ENCODE results near the gene OR51G2.
"Not testable (repeated sequence)": the region's sequence is repeated elsewhere in the genome, so short reads cannot be mapped to it uniquely, and the experiment has no call there.

OR51G2 gene

GRCh38 chr11:4919250-4919649, at the start of gene OR51G2:
Gene OR51G2 (minus strand): TSS chr11:4919350. CDS start chr11:4915663, 3,687 bp downstream.
- H3K36me3 ChIP-seq (ENCODE audit: control insufficient read depth in 5 of 5, insufficient read depth in 5 of 5, low read length in 5 of 5): no peaks in the 10 kb centered on the region

DNA sequence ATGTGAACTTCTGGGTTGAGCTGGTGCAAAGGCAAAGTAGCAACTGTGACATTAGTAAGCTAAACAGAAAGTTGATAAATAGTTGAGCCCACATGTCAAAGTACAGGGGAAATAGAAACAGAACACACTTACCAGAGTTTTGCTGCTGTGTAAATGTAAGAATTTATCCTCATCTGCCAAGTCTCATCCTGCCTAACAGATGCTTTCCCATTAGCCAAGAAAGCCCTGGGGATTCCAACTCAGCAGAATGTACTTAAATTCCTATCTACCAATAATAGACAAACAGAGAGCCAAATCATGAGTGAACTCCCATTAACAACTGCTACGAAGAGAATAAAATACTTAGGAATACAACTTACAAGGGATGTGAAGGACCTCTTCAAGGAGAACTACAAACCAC, 43.7 kb upstream of the OR51G2 start:
- H3K27ac ChIP-seq (ENCODE audit: low read depth, low read length): no peak overlapping the region
- H3K27me3 ChIP-seq (ENCODE audit: control insufficient read depth in 5 of 5, insufficient read depth in 4 of 5, low read length in 5 of 5): no peaks in the 10 kb centered on the region
- H3K4me1 ChIP-seq (ENCODE audit: control insufficient read depth in 5 of 5, insufficient read depth in 5 of 5, low read length in 5 of 5): no peaks in the 10 kb centered on the region
- no peak overlapping the region for H3K9ac ChIP-seq (ENCODE audit: low read length in 5 of 5)
- H3K36me3 ChIP-seq (ENCODE audit: control insufficient read depth in 5 of 5, insufficient read depth in 5 of 5, low read length in 5 of 5): no peaks in the 10 kb centered on the region
- no peak overlapping the region for H3K4me3 ChIP-seq (ENCODE audit: low read depth in 1 of 5, low read length in 5 of 5)
- no peaks in the 10 kb centered on the region for H3K9me3 ChIP-seq (ENCODE audit: control insufficient read depth in 5 of 5, low read length in 5 of 5)

More at GRCh38 chr11:4919250-4919649, at the start of gene OR51G2:
- Histone ChIP-seq H3K4me1 (ENCODE audit: control insufficient read depth in 5 of 5, insufficient read depth in 5 of 5, low read length in 5 of 5) (no peaks in the 10 kb centered on the region), H3K4me3 (ENCODE audit: low read depth in 1 of 5, low read length in 5 of 5) (no peak within 1 kb of the TSS), H3K9me3 (ENCODE audit: control insufficient read depth in 5 of 5, low read length in 5 of 5) (no peaks in the 10 kb centered on the region), H3K27me3 (ENCODE audit: control insufficient read depth in 5 of 5, insufficient read depth in 4 of 5, low read length in 5 of 5) (peaks cover 0 to 2% (median 0%) of the 10 kb centered on the region in 5 donors), H3K9ac (ENCODE audit: low read length in 5 of 5) (no peak within 1 kb of the TSS), H3K27ac (ENCODE audit: low read depth, low read length) (no peak within 1 kb of the TSS)

DNA sequence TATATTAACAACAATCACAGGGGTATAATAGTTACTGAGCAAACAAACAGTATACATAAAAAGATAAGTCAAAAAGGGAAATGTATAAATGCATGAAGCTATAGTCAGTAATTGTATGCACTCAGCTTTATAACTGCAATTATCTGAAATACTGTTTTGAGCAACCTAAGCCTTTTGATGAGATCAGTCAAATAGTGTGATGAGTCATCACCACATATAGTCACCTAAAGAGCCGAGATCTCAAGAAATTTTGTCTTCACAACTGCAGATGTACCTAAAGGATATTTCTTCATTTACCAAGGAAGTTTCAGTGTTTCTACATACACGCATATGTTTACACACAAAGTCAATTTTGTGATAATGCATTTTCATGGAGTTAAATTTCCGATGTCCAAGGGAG, 41.7 kb upstream of the OR51G2 start:
- Histone ChIP-seq H3K9ac (ENCODE audit: low read length in 5 of 5) (no peak overlapping the region), H3K36me3 (ENCODE audit: control insufficient read depth in 5 of 5, insufficient read depth in 5 of 5, low read length in 5 of 5) (no peaks in the 10 kb centered on the region), H3K4me1 (ENCODE audit: control insufficient read depth in 5 of 5, insufficient read depth in 5 of 5, low read length in 5 of 5) (no peaks in the 10 kb centered on the region), H3K9me3 (ENCODE audit: control insufficient read depth in 5 of 5, low read length in 5 of 5) (no peaks in the 10 kb centered on the region), H3K4me3 (ENCODE audit: low read depth in 1 of 5, low read length in 5 of 5) (no peak overlapping the region), H3K27ac (ENCODE audit: low read depth, low read length) (no peak overlapping the region), H3K27me3 (ENCODE audit: control insufficient read depth in 5 of 5, insufficient read depth in 4 of 5, low read length in 5 of 5) (no peaks in the 10 kb centered on the region)

GRCh38 chr11:4957396-4957795, 38.2 kb upstream of the OR51G2 start:
- no peaks in the 10 kb centered on the region for H3K27me3 ChIP-seq (ENCODE audit: control insufficient read depth in 5 of 5, insufficient read depth in 4 of 5, low read length in 5 of 5)
- H3K4me1 ChIP-seq (ENCODE audit: control insufficient read depth in 5 of 5, insufficient read depth in 5 of 5, low read length in 5 of 5): no peaks in the 10 kb centered on the region
- H3K36me3 ChIP-seq (ENCODE audit: control insufficient read depth in 5 of 5, insufficient read depth in 5 of 5, low read length in 5 of 5): no peaks in the 10 kb centered on the region
- H3K9ac ChIP-seq (ENCODE audit: low read length in 5 of 5): no peak overlapping the region
- no peak overlapping the region for H3K27ac ChIP-seq (ENCODE audit: low read depth, low read length)
- no peak overlapping the region for H3K4me3 ChIP-seq (ENCODE audit: low read depth in 1 of 5, low read length in 5 of 5)
- no peaks in the 10 kb centered on the region for H3K9me3 ChIP-seq (ENCODE audit: control insufficient read depth in 5 of 5, low read length in 5 of 5)

DNA sequence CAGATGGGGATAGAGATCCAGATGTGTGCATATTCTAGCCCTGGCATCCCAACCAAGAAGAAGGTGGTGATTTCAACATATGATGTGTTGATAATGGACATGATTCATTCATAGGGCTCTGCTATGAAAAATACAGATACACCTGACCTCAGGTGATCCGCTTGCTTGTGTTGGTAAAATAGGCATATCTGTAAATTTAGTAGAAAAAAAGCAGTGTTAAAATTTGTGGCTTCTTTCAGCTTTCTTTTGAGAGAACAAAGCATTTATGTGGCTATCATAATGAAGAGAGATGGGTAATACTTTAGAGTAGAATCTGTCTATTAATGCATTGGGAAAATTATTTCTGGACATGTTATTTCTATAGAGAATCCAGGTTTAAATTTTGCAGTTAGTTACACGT, 36.5 kb upstream of the OR51G2 start, which contains the start of gene OR51A2:
OR51A2 (minus strand) TSS at position 101 of the 400 bp plus-strand sequence; CDS start at position 101, 0 bp downstream.
- not testable (repeated sequence) for H3K27ac ChIP-seq (ENCODE audit: low read depth, low read length); H3K4me1 ChIP-seq (ENCODE audit: control insufficient read depth in 5 of 5, insufficient read depth in 5 of 5, low read length in 5 of 5); H3K36me3 ChIP-seq (ENCODE audit: control insufficient read depth in 5 of 5, insufficient read depth in 5 of 5, low read length in 5 of 5); H3K27me3 ChIP-seq (ENCODE audit: control insufficient read depth in 5 of 5, insufficient read depth in 4 of 5, low read length in 5 of 5); H3K9me3 ChIP-seq (ENCODE audit: control insufficient read depth in 5 of 5, low read length in 5 of 5); H3K9ac ChIP-seq (ENCODE audit: low read length in 5 of 5); H3K4me3 ChIP-seq (ENCODE audit: low read depth in 1 of 5, low read length in 5 of 5)

DNA sequence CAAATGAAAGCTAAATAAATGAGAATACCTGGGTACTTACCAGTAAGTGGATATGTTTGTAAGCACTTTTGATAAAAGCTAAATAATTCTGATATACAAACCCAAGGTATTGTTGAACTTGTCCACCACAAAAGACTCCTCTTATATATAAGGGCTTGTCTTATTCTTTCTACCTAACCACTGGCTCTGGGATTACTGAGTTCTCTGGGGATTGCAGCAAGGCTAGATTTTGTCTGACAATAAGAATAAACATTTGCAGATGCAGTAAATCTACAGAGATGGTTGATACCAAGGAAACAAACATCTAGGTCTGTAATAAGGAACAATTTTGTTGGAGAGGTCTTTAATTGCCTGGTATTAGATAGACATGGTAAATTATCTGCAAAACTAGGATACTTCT, 28.4 kb upstream of the OR51G2 start, which contains the start of gene OR51A4:
OR51A4 (minus strand) TSS at position 101 of the 400 bp plus-strand sequence. CDS start 505 bp downstream, outside the sequence.
- no peaks in the 10 kb centered on the region for H3K36me3 ChIP-seq (ENCODE audit: control insufficient read depth in 5 of 5, insufficient read depth in 5 of 5, low read length in 5 of 5)
- H3K9ac ChIP-seq (ENCODE audit: low read length in 5 of 5): no peak within 1 kb of the TSS
- H3K27ac ChIP-seq (ENCODE audit: low read depth, low read length): no peak within 1 kb of the TSS
- no peaks in the 10 kb centered on the region for H3K9me3 ChIP-seq (ENCODE audit: control insufficient read depth in 5 of 5, low read length in 5 of 5)
- no peaks in the 10 kb centered on the region for H3K4me1 ChIP-seq (ENCODE audit: control insufficient read depth in 5 of 5, insufficient read depth in 5 of 5, low read length in 5 of 5)
- no peaks in the 10 kb centered on the region for H3K27me3 ChIP-seq (ENCODE audit: control insufficient read depth in 5 of 5, insufficient read depth in 4 of 5, low read length in 5 of 5)
- no peak within 1 kb of the TSS for H3K4me3 ChIP-seq (ENCODE audit: low read depth in 1 of 5, low read length in 5 of 5)

DNA sequence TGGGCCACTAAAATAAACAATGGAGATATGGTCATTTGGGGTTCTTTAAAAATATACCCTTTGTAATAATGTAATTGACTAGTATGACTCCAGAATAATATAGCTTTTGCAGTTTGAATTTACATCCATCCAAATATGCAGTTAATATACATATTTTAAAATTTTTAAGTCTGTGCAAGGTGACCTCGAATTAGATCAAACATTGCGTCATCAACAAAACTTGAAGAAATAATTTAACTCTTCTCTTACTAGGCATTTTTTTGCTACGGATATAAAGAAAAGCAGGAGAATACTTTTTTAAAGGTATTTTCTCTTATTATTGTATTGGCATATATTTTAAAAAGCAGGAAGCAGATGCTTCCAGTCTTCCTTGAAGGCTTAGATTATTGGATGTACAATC, 17.6 kb upstream of the OR51G2 start:
- Histone ChIP-seq H3K36me3 (ENCODE audit: control insufficient read depth in 5 of 5, insufficient read depth in 5 of 5, low read length in 5 of 5) (no peaks in the 10 kb centered on the region), H3K4me3 (ENCODE audit: low read depth in 1 of 5, low read length in 5 of 5) (no peak overlapping the region), H3K27me3 (ENCODE audit: control insufficient read depth in 5 of 5, insufficient read depth in 4 of 5, low read length in 5 of 5) (no peaks in the 10 kb centered on the region), H3K9ac (ENCODE audit: low read length in 5 of 5) (no peak overlapping the region), H3K4me1 (ENCODE audit: control insufficient read depth in 5 of 5, insufficient read depth in 5 of 5, low read length in 5 of 5) (no peaks in the 10 kb centered on the region), H3K27ac (ENCODE audit: low read depth, low read length) (no peak overlapping the region), H3K9me3 (ENCODE audit: control insufficient read depth in 5 of 5, low read length in 5 of 5) (no peaks in the 10 kb centered on the region)

DNA sequence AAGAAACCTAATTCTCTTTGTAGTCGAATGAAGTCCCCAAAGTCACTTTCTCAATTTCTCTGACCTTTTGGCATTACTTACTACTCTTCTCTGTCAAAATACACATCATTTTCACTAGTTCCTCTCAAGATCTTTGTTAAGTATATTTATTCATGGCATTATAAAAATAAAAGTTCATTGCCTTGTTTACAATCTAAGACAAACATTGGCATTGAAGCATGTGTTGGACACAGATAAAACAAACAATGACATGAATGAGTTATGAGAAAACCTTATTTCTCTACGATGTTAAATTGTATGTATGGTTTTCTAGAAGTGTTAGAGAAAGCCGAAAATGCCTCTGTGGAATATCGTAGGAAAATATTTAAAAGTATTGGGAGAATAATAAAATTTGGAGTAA, 13.6 kb upstream of the OR51G2 start:
- H3K9me3 ChIP-seq (ENCODE audit: control insufficient read depth in 5 of 5, low read length in 5 of 5): no peaks in the 10 kb centered on the region
- no peaks in the 10 kb centered on the region for H3K27me3 ChIP-seq (ENCODE audit: control insufficient read depth in 5 of 5, insufficient read depth in 4 of 5, low read length in 5 of 5)
- H3K27ac ChIP-seq (ENCODE audit: low read depth, low read length): no peak overlapping the region
- no peaks in the 10 kb centered on the region for H3K36me3 ChIP-seq (ENCODE audit: control insufficient read depth in 5 of 5, insufficient read depth in 5 of 5, low read length in 5 of 5)
- H3K4me3 ChIP-seq (ENCODE audit: low read depth in 1 of 5, low read length in 5 of 5): no peak overlapping the region
- no peak overlapping the region for H3K9ac ChIP-seq (ENCODE audit: low read length in 5 of 5)
- H3K4me1 ChIP-seq (ENCODE audit: control insufficient read depth in 5 of 5, insufficient read depth in 5 of 5, low read length in 5 of 5): no peaks in the 10 kb centered on the region

GRCh38 chr11:4926608-4927007, 7.5 kb upstream of the OR51G2 start:
- Histone ChIP-seq H3K27ac (ENCODE audit: low read depth, low read length) (no peak overlapping the region), H3K27me3 (ENCODE audit: control insufficient read depth in 5 of 5, insufficient read depth in 4 of 5, low read length in 5 of 5) (no peaks in the 10 kb centered on the region), H3K4me1 (ENCODE audit: control insufficient read depth in 5 of 5, insufficient read depth in 5 of 5, low read length in 5 of 5) (no peaks in the 10 kb centered on the region), H3K9me3 (ENCODE audit: control insufficient read depth in 5 of 5, low read length in 5 of 5) (no peaks in the 10 kb centered on the region), H3K36me3 (ENCODE audit: control insufficient read depth in 5 of 5, insufficient read depth in 5 of 5, low read length in 5 of 5) (no peaks in the 10 kb centered on the region), H3K9ac (ENCODE audit: low read length in 5 of 5) (no peak overlapping the region), H3K4me3 (ENCODE audit: low read depth in 1 of 5, low read length in 5 of 5) (no peak overlapping the region)

GRCh38 chr11:4924239-4924638, 5.1 kb upstream of the OR51G2 start, which contains the start of gene OR51G1:
Gene OR51G1 (minus strand): TSS chr11:4924339. CDS start chr11:4924339, 0 bp downstream.
- no peaks in the 10 kb centered on the region for H3K9me3 ChIP-seq (ENCODE audit: control insufficient read depth in 5 of 5, low read length in 5 of 5)
- H3K4me3 ChIP-seq (ENCODE audit: low read depth in 1 of 5, low read length in 5 of 5): no peak within 1 kb of the TSS
- H3K4me1 ChIP-seq (ENCODE audit: control insufficient read depth in 5 of 5, insufficient read depth in 5 of 5, low read length in 5 of 5): no peaks in the 10 kb centered on the region
- H3K27me3 ChIP-seq (ENCODE audit: control insufficient read depth in 5 of 5, insufficient read depth in 4 of 5, low read length in 5 of 5): no peaks in the 10 kb centered on the region
- H3K36me3 ChIP-seq (ENCODE audit: control insufficient read depth in 5 of 5, insufficient read depth in 5 of 5, low read length in 5 of 5): no peaks in the 10 kb centered on the region
- no peak within 1 kb of the TSS for H3K9ac ChIP-seq (ENCODE audit: low read length in 5 of 5)
- H3K27ac ChIP-seq (ENCODE audit: low read depth, low read length): no peak within 1 kb of the TSS

- Histone ChIP-seq H3K36me3 (ENCODE audit: control insufficient read depth in 5 of 5, insufficient read depth in 5 of 5, low read length in 5 of 5) (no peaks in the 10 kb centered on the region), H3K27ac (ENCODE audit: low read depth, low read length) (no peak overlapping the region), H3K9ac (ENCODE audit: low read length in 5 of 5) (no peak overlapping the region), H3K4me1 (ENCODE audit: control insufficient read depth in 5 of 5, insufficient read depth in 5 of 5, low read length in 5 of 5) (no peaks in the 10 kb centered on the region), H3K4me3 (ENCODE audit: low read depth in 1 of 5, low read length in 5 of 5) (no peak overlapping the region), H3K9me3 (ENCODE audit: control insufficient read depth in 5 of 5, low read length in 5 of 5) (no peaks in the 10 kb centered on the region), H3K27me3 (ENCODE audit: control insufficient read depth in 5 of 5, insufficient read depth in 4 of 5, low read length in 5 of 5) (no peaks in the 10 kb centered on the region)
Observed at GRCh38 chr11:4922304-4922703, 3.2 kb upstream of the OR51G2 start.

Data from subcutaneous abdominal adipose tissue (tissue), 5 donors.